ENCODE results near the gene MBD1.
A peak's percentile ranks its signal among the peaks of the same experiment; 100 is the strongest.
"Not testable (repeated sequence)": the region's sequence is repeated elsewhere in the genome, so short reads cannot be mapped to it uniquely, and the experiment has no call there.

MBD1 gene

DNA sequence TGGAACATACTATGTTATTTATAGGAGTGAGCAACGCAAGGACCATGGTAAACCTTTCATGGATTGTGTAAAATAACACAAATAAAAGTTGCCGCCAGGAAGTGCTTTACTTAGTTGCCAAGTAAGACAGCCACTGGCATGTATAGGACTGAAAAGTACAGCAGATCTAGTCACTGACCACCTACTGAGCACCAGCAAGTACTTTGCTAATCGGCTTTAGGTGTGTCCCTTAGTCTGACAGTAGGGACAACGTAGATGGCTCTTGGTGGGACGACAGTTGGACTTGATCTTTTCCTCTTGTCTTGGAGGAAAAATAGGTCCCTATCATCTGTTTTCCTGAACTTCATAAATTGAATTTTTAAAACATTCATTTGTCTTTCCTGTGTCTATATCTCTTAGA, 19.8 kb upstream of the MBD1 start:
- Mint-ChIP-seq H3K27me3 (peaks cover 10% of the 10 kb centered on the region), H3K4me1 (peaks cover 22% of the 10 kb centered on the region), H3K36me3 (no peaks in the 10 kb centered on the region)

DNA sequence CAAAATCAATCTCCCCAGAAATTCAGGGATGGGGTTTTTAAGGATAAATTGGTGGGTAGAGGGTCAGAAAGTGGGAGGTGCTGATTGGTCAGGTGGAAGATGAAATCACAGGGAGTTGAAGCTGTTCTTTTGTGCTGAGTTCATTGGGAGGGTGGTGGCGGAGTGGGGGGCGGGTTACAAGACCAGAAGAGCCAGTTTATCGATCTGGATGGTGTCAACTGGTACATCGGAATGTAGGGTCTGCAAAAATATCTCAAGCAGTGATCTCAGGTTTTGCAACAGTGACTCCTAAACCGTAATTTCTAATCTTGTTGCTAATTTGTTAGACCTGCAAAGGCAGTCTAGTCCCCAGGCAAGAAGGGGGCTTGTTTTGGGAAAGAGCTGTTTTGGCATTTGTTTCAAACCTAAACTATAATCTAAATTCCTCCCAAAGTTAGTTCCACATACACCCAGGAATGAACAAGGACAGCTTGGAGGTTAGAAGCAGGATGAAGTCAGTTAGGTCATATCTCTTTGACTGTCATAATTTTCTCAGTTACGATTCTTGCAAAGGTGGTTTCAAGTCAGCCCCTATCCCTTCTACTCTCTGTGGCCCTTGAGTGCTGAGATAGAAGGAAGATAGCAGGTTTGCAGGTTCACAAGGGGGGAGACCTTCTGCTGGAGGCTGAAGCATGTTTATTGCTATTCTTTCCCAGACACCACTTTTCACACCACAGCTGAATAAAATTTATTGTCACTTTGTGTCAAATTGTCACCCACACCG, 18.5 kb upstream of the MBD1 start:
- Mint-ChIP-seq H3K4me1 (peaks cover 22% of the 10 kb centered on the region), H3K27ac (no peak overlapping the region), H3K36me3 (no peaks in the 10 kb centered on the region), H3K27me3 (peaks cover 10% of the 10 kb centered on the region), H3K9me3 (no peaks in the 10 kb centered on the region), H3K4me3 (no peak overlapping the region)
- ATAC-seq, result no peak

More for the DNA sequence above, 19.8 kb upstream of the MBD1 start:
- H3K27ac Mint-ChIP-seq, result no peak overlapping the region
- H3K4me3 Mint-ChIP-seq, result no peak overlapping the region
- no peak for ATAC-seq
- no peaks in the 10 kb centered on the region for H3K9me3 Mint-ChIP-seq

DNA sequence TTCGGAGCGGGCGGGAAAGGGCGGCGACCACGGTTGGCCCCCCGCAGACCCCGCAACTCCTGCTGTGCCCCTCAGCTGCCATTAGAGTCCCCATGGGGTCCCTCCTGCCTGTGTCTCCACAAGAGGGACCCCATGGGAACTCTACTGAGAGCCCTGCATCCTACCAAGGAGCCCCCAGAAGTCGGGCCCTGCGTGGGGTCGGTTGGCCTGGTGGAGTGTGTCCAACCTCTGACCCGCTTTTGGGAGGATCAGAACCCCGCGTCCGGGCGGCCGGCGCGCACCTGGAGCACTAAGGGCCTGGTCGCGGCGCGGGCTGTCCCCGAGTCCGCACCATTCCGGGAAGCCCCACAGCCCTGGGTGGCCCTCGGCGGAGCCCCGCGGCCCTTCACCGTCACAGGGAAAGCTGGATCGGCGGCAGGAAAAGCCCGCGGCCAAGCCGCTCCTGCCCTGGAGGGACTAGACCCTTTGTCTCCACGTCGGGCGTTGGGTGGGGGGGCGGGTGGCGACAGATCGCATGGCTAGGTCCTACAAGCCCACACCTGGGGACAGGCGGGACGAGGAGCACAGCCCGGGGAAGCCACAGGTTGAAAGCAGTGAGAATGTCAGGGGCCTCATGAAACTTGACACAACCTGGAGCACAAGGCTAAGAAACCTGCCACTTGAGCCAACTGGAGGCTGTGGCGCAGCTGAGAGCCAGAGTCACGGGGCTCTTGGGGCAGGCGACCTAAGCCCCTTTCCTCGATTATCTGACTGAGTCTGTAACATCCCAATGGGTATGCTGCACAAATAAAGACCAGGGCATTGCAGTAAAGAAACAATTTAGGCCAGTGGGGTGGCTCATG, 17.3 kb upstream of the MBD1 start:
- Mint-ChIP-seq H3K9me3 (no peaks in the 10 kb centered on the region), H3K27me3 (peaks cover 10% of the 10 kb centered on the region), H3K36me3 (no peaks in the 10 kb centered on the region), H3K4me1 (peaks cover 22% of the 10 kb centered on the region), H3K4me3 (peak overlapping the region; percentile 75), H3K27ac (no peak overlapping the region)
- ATAC-seq, result peak; percentile 21

DNA sequence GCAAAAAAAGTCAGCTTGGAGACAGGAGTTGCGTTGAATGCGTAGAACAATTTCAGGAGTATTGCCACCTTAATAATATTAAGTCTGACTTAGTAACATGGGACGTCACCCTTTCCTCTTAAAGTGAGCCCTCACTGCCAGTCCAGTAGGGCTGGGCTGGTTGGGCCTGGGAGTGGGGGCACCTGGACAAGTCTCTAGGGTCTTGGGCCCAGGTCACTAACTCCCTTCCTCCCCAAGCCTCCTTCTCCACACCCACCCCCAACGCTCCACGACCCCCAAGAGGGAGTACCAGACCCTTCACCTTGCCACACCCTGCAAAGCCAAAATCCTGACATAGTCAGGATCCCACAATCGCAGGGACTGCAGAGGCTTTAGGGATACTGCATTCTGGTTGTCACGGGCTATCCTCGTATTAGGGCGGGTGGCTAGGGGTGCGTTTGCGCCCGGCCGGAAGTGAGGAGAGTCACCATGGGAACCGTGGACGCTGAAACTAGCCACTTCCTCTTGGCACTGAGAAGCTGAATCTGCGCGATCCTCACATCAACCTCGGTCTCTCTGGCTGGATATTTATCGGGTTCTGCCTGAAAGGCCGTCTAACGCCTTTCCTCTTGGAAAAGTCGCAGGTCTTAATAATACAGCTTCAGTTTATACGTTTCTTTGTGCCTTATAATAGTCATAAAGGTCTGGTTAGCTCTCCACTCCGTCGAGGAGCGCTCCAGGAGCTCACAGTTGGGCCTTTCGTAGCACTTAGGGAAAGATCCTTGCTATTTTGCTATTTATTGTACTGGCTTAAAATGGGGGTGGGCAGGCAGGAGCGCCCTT, 16.5 kb upstream of the MBD1 start:
- Mint-ChIP-seq H3K27ac (peak overlapping the region; percentile 53), H3K27me3 (peaks cover 10% of the 10 kb centered on the region)

DNA sequence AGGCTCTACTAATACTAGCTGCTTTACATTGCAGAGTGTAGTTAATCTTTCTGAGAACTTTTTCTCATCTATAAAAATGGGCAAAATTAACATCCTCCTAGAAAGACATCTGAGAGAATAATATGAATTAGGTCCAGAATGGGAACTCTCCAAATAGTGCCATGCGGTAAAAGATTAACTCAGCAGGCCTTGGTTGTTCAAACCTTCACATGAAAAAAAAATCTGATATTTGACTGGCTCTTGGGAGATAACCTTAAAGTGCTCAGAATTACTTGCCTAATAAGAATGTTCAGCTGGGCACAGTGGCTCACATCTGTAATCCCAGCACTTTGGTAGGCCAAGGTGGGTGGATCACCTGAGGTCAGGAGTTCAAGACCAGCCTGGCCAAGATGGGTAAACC, 11.7 kb upstream of the MBD1 start:
- H3K36me3 Mint-ChIP-seq, result no peaks in the 10 kb centered on the region
- H3K4me3 Mint-ChIP-seq, result no peak overlapping the region
- H3K27me3 Mint-ChIP-seq, result no peaks in the 10 kb centered on the region

More for the DNA sequence above, 16.5 kb upstream of the MBD1 start:
- Mint-ChIP-seq H3K9me3 (no peaks in the 10 kb centered on the region), H3K4me1 (peaks cover 22% of the 10 kb centered on the region), H3K36me3 (no peaks in the 10 kb centered on the region), H3K4me3 (peak overlapping the region; percentile 75)
- ATAC-seq, result peak; percentile 99

DNA sequence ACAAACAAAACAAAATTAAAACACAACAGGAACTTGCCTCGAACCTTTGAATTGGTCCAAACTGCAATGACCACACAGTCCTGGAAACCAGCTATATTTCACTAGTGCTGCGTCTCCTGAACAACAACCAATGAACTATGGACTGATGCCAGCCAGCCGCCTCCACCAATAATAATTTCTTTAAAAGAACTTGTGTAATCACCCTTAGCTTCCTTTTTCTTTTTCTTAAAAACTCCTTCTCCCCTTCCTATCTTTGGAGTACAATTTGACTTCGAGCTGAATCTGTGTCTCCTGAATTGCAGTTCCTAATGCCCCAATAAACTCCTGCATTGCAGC, 7.8 kb upstream of the MBD1 start:
- Mint-ChIP-seq H3K27ac (peak overlapping the region; percentile 49), H3K4me3 (peak overlapping the region; percentile 69), H3K4me1 (peaks cover 26% of the 10 kb centered on the region), H3K36me3 (peaks cover 30% of the 10 kb centered on the region), H3K27me3 (no peaks in the 10 kb centered on the region), H3K9me3 (no peaks in the 10 kb centered on the region)
- no peak for ATAC-seq

More for the DNA sequence above, 11.7 kb upstream of the MBD1 start:
- Mint-ChIP-seq H3K9me3 (no peaks in the 10 kb centered on the region), H3K4me1 (peaks cover 14% of the 10 kb centered on the region), H3K27ac (no peak overlapping the region)
- no peak for ATAC-seq

DNA sequence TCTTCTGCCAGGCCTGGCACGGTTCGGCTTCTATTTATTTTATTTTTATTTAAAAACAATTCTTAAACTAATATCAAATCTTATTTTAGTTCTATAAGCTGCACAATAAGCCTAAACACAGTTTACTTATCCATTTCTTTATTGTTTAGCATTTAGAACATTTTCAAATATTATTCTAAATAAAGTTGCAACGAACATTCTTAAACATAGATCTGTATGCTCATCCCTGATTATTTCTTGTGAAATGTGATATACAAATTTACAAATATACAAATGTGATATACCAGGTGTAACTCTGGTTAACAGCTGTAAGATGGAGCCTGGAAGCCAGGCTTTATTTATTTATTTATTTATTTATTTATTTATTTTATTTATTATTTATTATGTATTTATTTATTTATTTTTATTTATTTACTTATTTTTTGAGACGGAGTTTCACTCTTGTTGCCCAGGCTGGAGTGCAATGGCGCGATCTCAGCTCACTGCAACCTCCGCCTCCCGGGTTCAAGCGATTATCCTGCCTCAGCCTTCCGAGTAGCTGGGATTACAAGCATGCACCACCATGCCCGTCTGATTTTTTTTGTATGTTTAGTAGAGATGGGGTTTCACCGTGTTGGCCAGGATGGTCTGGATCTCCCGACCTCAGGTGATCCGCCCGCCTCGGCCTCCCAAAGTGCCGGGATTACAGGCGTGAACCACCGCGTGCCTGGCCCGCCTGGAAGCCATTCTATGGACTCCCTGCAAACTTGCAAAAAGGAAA, 7.2 kb upstream of the MBD1 start:
- peak overlapping the region; percentile 95 for H3K4me3 Mint-ChIP-seq
- H3K27ac Mint-ChIP-seq, result peak overlapping the region; percentile 90
- H3K4me1 Mint-ChIP-seq, result peaks cover 26% of the 10 kb centered on the region
- H3K27me3 Mint-ChIP-seq, ATAC-seq, H3K9me3 Mint-ChIP-seq: not testable (repeated sequence)
- peaks cover 36% of the 10 kb centered on the region for H3K36me3 Mint-ChIP-seq

DNA sequence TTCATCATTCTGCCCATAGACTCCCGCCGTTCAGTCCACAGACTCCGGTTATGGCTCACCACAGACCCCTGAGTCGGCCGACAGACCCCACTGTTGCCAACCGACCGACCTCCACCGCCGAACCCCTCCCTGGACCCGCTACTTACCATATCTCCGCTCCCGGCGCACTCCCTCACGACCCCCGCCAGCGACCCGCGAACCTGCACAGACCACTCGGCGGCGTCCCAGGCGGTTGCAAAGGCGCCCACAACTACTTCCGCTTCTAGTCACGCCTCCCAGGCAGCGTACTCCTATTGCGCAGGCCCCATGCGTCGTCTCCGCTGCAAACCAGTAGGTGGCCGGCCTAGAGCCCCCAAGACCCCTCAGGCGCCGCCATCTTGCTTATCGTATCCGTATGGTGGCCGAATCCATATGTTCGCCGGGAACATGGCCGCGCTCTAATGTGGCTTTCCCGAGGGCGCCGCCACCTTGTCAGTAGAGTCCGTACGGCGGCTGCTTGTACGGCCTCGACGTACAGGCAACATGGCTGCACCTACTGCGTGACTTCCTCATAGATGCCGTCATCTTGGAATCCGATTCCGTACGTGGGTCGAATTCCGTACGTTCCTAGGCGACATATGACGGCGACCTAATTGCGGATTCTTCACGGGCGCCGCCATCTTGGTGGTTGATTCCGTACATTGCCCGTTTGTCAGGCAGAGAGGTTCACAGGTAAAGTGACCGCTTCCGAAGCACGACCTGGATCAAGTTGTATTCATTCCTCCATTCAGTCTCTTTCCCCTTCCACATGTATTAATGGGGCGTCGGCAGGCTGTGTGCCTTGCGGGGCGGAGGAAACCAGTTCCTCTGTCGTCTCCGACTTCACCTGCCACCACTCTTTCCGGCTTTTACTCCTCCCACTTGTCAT, 6.4 kb upstream of the MBD1 start, which contains the start of gene CXXC1:
CXXC1 (minus strand) TSS at position 252 of the 907 bp plus-strand sequence; CDS start at position 149, 103 bp downstream.
- Mint-ChIP-seq H3K36me3 (peaks cover 44% of the 10 kb centered on the region), H3K27me3 (no peaks in the 10 kb centered on the region), H3K27ac (peak within 1 kb of the TSS; percentile 90), H3K4me1 (peaks cover 30% of the 10 kb centered on the region), H3K4me3 (peak within 1 kb of the TSS; percentile 95), H3K9me3 (peaks cover 3% of the 10 kb centered on the region)
- ATAC-seq, result peak; percentile 95

DNA sequence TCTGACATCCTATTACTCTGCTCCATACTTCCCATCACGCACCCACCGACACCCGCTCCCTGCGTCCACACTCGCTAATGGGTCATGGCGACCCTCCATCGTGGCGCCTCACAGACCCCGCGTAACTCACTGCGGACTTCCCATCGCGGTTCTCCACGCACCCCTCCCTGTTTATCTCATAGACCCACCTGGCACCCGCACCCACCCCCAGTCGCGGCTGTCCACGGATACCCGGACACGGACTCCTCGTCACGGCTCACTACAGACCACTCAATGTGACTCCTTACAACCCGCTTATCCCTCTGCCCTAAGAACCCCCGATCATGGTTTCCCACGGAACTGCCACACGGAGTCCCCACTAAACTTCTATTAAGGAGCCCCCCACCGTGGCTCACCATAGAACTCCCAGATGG, 5.7 kb upstream of the MBD1 start:
- ATAC-seq, result peak; percentile 1
- H3K4me3 Mint-ChIP-seq, result peak overlapping the region; percentile 95
- H3K4me1 Mint-ChIP-seq, result peaks cover 37% of the 10 kb centered on the region
- peaks cover 50% of the 10 kb centered on the region for H3K36me3 Mint-ChIP-seq
- H3K27me3 Mint-ChIP-seq, result no peaks in the 10 kb centered on the region
- peaks cover 3% of the 10 kb centered on the region for H3K9me3 Mint-ChIP-seq
- H3K27ac Mint-ChIP-seq, result peak overlapping the region; percentile 90

DNA sequence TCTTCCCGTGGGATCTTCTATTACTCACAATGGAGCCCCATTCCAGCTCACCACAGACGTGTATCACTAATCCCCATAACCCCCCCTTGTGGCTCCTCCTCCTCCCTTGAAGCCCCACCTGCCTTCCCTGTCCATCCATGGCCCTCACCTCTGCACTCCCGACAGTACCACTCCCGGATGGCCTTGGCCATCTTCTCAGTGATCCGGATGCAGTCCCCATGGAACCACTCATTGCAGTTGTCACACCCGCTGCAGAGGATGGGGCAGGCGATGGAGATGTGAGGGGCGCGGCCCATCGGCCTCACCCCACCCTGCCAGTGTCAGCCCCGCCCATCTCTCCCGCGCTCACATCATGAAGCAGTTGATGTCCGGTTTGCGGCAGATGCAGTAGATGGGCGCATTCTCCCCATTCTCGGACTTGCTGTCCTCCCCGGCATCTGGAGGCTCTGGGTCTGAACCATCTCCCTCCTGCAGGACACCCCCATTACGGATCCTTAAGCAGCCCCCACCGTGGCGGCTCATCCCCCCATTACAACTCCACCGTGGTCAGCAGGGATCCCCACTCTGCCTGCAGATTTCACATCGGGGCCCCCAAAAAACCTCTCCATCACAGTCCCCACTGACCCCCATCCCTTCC, 5.2 kb upstream of the MBD1 start:
- peaks cover 42% of the 10 kb centered on the region for H3K4me1 Mint-ChIP-seq
- peak overlapping the region; percentile 90 for H3K27ac Mint-ChIP-seq
- peaks cover 51% of the 10 kb centered on the region for H3K36me3 Mint-ChIP-seq
- H3K9me3 Mint-ChIP-seq, result peaks cover 3% of the 10 kb centered on the region
- H3K4me3 Mint-ChIP-seq, result peak overlapping the region; percentile 95
- no peaks in the 10 kb centered on the region for H3K27me3 Mint-ChIP-seq
- no peak for ATAC-seq

DNA sequence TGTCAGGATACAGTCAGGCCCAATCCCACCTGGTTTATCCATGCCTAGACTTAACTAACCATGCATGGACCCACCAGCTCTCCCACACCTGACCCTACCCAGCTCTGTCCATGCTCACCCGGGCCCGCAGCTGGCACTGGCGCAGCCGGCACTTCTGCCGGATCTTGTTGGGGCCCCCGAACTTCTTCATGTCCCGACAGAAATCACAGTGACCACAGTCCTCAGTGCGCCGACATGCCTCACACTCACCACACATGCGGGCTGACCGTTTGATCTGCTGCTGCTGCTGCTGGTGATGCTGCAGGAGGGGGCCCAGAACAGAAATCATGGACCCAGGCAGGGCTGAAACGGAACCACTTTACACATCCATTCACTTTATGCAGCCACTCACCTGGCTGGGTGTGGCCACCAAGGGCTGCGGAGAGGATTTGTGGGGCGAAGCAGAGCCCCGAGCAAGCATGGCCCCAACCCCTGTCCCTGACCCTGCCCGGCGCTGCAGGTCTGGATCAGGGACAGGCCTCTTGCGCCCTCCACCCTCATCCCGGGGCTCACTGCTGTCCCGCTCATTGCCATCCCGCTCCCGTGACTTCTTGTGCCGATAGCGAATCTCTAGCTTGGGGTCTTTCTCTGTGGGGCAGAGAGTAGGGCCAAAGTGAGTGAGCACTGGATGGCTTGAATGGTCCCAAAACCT, 4.5 kb upstream of the MBD1 start:
- Mint-ChIP-seq H3K27ac (peak overlapping the region; percentile 90), H3K4me3 (peak overlapping the region; percentile 95), H3K27me3 (no peaks in the 10 kb centered on the region), H3K36me3 (peaks cover 57% of the 10 kb centered on the region), H3K4me1 (peaks cover 49% of the 10 kb centered on the region), H3K9me3 (peaks cover 3% of the 10 kb centered on the region)
- no peak for ATAC-seq

DNA sequence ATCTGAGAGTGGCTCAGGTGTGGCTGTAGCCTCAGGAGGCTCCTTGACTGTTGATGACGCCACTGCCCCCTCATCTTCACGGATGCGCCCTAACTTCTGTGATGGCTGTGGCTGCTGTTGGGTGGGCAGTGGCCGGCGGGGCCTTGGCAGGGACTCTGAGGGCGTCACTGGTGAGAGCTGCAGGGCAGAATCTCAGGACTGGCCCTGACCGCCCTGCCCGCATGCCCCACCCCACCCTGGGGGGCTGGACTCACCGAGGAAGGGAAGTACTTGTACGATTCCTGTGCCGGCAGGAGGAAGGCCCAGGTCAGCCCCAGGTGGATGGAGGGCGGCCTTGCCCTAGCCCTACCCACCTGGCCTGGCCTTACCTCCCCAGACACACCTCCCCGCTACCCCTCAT, 3.7 kb upstream of the MBD1 start:
- peaks cover 3% of the 10 kb centered on the region for H3K9me3 Mint-ChIP-seq
- no peak for ATAC-seq
- H3K4me1 Mint-ChIP-seq, result peaks cover 56% of the 10 kb centered on the region
- no peak overlapping the region for H3K4me3 Mint-ChIP-seq
- no peak overlapping the region for H3K27ac Mint-ChIP-seq
- H3K27me3 Mint-ChIP-seq, result no peaks in the 10 kb centered on the region
- H3K36me3 Mint-ChIP-seq, result peaks cover 64% of the 10 kb centered on the region
